ENCODE measurements around the gene CYP27B1.
A peak's percentile ranks its signal among the peaks of the same experiment; 100 is the strongest.

CYP27B1 gene

GRCh38 chr12:57738661-57739237 lies 28.1 kb downstream of the CYP27B1 start, which contains the start of gene AGAP2:
TSS of gene AGAP2 (minus strand) at chr12:57738742. CDS start at chr12:57738246, 496 bp downstream.
- Mint-ChIP-seq H3K27ac (peak within 1 kb of the TSS in 1 of 3 experiments; percentile 35), H3K4me1 (peaks cover 34% of the 10 kb centered on the region), H3K9me3 (no peaks in the 10 kb centered on the region), H3K36me3 (ENCODE audit: low read depth) (no peaks in the 10 kb centered on the region), H3K27me3 (ENCODE audit: low read depth) (peaks cover 80% of the 10 kb centered on the region), H3K4me3 (peak within 1 kb of the TSS; percentile 80 to 87 (median 83))
- TF ChIP-seq, protein P1, sequence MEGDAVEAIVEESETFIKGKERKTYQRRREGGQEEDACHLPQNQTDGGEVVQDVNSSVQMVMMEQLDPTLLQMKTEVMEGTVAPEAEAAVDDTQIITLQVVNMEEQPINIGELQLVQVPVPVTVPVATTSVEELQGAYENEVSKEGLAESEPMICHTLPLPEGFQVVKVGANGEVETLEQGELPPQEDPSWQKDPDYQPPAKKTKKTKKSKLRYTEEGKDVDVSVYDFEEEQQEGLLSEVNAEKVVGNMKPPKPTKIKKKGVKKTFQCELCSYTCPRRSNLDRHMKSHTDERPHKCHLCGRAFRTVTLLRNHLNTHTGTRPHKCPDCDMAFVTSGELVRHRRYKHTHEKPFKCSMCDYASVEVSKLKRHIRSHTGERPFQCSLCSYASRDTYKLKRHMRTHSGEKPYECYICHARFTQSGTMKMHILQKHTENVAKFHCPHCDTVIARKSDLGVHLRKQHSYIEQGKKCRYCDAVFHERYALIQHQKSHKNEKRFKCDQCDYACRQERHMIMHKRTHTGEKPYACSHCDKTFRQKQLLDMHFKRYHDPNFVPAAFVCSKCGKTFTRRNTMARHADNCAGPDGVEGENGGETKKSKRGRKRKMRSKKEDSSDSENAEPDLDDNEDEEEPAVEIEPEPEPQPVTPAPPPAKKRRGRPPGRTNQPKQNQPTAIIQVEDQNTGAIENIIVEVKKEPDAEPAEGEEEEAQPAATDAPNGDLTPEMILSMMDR (IDR thresholded peaks at IDR 0.05; ENCODE audit: unreplicated experiment in 3 of 3), result no peak

- H3K36me3 Mint-ChIP-seq (ENCODE audit: low read depth), result no peaks in the 10 kb centered on the region
- TF ChIP-seq, protein P1 (IDR thresholded peaks at IDR 0.05; ENCODE audit: unreplicated experiment in 3 of 3), result peak; percentile 34 to 43 (median 36)
- peak overlapping the region in 1 of 3 experiments; percentile 29 for H3K4me3 Mint-ChIP-seq
- peaks cover 34% of the 10 kb centered on the region for H3K4me1 Mint-ChIP-seq
- no peaks in the 10 kb centered on the region for H3K9me3 Mint-ChIP-seq
- peaks cover 89% of the 10 kb centered on the region for H3K27me3 Mint-ChIP-seq (ENCODE audit: low read depth)
- no peak overlapping the region for H3K27ac Mint-ChIP-seq
Measured at GRCh38 chr12:57737467-57738460, 29.1 kb downstream of the CYP27B1 start.

- Mint-ChIP-seq H3K4me3 (peak overlapping the region; percentile 78 to 85 (median 84)), H3K27ac (peak overlapping the region in 2 of 3 experiments; percentile 9 to 33), H3K27me3 (ENCODE audit: low read depth) (peaks cover 90% of the 10 kb centered on the region), H3K36me3 (ENCODE audit: low read depth) (no peaks in the 10 kb centered on the region), H3K9me3 (no peaks in the 10 kb centered on the region), H3K4me1 (peaks cover 34% of the 10 kb centered on the region)
- TF ChIP-seq, protein P1 (IDR thresholded peaks at IDR 0.05; ENCODE audit: unreplicated experiment in 3 of 3), result no peak
Measured at GRCh38 chr12:57736741-57737466, 30.0 kb downstream of the CYP27B1 start.

GRCh38 chr12:57735952-57736740 lies 30.7 kb downstream of the CYP27B1 start:
- Mint-ChIP-seq H3K36me3 (ENCODE audit: low read depth) (peaks cover 5% of the 10 kb centered on the region), H3K27ac (peak overlapping the region; percentile 33 to 73 (median 63)), H3K4me3 (peak overlapping the region; percentile 78 to 85 (median 84)), H3K4me1 (peaks cover 39% of the 10 kb centered on the region), H3K27me3 (ENCODE audit: low read depth) (peaks cover 90% of the 10 kb centered on the region), H3K9me3 (no peaks in the 10 kb centered on the region)
- TF ChIP-seq, protein P1 (IDR thresholded peaks at IDR 0.05; ENCODE audit: unreplicated experiment in 3 of 3), result peak; percentile 7 to 34 (median 31)

GRCh38 chr12:57735198-57735855 lies 31.6 kb downstream of the CYP27B1 start:
- Mint-ChIP-seq H3K4me1 (peaks cover 39% of the 10 kb centered on the region), H3K36me3 (ENCODE audit: low read depth) (peaks cover 7% of the 10 kb centered on the region), H3K27me3 (ENCODE audit: low read depth) (peaks cover 90% of the 10 kb centered on the region), H3K27ac (peak overlapping the region; percentile 28 to 82 (median 80)), H3K9me3 (no peaks in the 10 kb centered on the region), H3K4me3 (peak overlapping the region; percentile 58 to 80 (median 68))
- TF ChIP-seq, protein P1 (IDR thresholded peaks at IDR 0.05; ENCODE audit: unreplicated experiment in 3 of 3), result no peak
